ENCODE data around the gene INPP4B. TPM values are rescaled to one million over a fixed set of nuclear protein-coding genes. Genes with fewer than 3 reads are reported as not detected.

INPP4B gene
- total RNA-seq, 4 donors from 2014 or later: 38.9 to 48.7 (median 44.2) TPM

DNA sequence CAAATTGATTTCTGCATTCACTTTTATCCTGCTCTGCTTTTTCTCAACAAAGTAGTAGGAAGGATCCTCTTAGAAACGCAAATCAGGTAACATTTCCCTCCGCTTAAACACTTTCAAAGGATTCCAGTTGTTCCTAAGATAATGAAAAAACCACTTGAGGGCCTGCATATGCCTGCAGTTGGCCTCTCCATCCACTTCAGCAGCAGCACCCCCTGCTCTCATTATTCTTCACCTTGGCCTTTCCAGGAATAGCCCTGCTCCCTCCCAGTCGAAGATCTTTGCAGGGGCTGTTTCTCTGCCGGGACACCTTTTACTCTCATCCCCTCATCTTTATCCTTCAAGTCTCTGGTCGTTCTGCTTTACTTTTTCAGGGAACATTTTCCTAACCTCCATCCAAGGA, 314.0 kb downstream of the INPP4B start:
- no peaks in the 10 kb centered on the region for H3K4me1 ChIP-seq
- H3K9me3 ChIP-seq: no peaks in the 10 kb centered on the region
- H3K36me3 ChIP-seq: no peaks in the 10 kb centered on the region
- TF ChIP-seq, protein P1, sequence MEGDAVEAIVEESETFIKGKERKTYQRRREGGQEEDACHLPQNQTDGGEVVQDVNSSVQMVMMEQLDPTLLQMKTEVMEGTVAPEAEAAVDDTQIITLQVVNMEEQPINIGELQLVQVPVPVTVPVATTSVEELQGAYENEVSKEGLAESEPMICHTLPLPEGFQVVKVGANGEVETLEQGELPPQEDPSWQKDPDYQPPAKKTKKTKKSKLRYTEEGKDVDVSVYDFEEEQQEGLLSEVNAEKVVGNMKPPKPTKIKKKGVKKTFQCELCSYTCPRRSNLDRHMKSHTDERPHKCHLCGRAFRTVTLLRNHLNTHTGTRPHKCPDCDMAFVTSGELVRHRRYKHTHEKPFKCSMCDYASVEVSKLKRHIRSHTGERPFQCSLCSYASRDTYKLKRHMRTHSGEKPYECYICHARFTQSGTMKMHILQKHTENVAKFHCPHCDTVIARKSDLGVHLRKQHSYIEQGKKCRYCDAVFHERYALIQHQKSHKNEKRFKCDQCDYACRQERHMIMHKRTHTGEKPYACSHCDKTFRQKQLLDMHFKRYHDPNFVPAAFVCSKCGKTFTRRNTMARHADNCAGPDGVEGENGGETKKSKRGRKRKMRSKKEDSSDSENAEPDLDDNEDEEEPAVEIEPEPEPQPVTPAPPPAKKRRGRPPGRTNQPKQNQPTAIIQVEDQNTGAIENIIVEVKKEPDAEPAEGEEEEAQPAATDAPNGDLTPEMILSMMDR (IDR thresholded peaks at IDR 0.05): no peak
- TF ChIP-seq POLR2A (IDR thresholded peaks at IDR 0.05): no peak
- H3K4me3 ChIP-seq: no peak overlapping the region
- no peak overlapping the region for H3K27ac ChIP-seq
- DNase-seq: no peak
- H3K27me3 ChIP-seq: no peaks in the 10 kb centered on the region

DNA sequence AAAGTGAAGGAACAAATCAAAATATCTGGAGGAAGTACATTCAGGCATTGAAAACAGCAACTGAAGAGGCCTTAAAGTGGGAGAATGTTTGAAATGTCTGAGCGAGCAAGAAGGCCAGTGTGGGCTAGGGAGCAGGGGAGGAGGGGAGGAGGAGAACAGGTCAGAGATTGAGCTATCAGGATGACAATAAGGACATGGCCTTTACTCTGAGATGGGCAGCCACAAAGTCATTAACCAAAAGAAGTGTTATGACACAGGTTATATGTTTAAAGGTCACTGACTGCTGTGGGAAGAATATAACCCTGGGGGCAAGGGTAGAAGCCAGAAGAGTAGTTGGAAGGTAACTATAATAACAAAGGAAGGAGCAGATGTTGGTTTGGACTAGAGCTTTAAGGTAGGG, 315.4 kb downstream of the INPP4B start:
- H3K4me1 ChIP-seq: no peaks in the 10 kb centered on the region
- H3K4me3 ChIP-seq: no peak overlapping the region
- H3K27ac ChIP-seq: no peak overlapping the region
- H3K27me3 ChIP-seq: no peaks in the 10 kb centered on the region
- H3K9me3 ChIP-seq: no peaks in the 10 kb centered on the region
- no peak for DNase-seq
- no peaks in the 10 kb centered on the region for H3K36me3 ChIP-seq
- no peak for TF ChIP-seq POLR2A (IDR thresholded peaks at IDR 0.05)
- TF ChIP-seq, protein P1 (IDR thresholded peaks at IDR 0.05): no peak

DNA sequence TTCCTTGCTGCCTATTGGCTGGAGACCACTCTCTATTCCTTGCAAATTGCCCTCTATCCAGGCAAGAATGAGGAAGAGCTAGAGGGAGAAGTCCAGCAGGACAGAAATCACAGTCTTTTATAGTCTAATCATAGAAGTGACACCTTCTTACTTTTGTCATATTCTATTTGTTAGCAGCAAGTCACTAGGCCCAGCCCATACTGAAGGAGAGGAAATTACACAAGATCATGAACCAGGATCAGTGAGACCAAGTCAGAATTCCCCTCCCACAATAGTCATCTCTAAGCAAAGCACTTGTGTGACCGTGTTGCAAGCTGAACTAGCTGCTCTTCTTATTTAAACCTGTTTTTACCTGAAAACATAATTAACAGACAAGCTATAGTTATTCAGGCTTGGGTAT, 317.7 kb downstream of the INPP4B start:
- DNase-seq: no peak

DNA sequence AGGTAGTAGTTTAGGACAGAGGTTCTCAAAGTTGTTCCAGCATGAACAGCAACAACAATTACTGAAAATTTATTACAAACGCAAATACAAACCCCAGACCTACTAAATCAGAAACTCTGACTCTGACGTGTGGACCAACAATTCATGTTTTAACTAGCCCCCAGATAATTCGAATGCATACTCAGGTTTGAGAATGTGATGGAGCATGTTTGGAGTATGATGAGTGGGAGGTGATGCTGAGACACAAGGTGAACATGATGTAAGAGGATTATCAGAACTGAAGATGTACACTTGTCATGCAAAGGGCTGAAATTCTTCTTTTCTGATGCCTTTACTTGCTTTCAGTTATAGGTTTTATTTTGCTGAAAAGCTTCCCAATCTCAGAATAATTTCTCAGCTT, 323.0 kb downstream of the INPP4B start:
- no peaks in the 10 kb centered on the region for H3K9me3 ChIP-seq
- H3K4me3 ChIP-seq: no peak overlapping the region
- H3K27ac ChIP-seq: no peak overlapping the region
- no peaks in the 10 kb centered on the region for H3K36me3 ChIP-seq
- no peaks in the 10 kb centered on the region for H3K27me3 ChIP-seq
- DNase-seq: no peak
- H3K4me1 ChIP-seq: no peaks in the 10 kb centered on the region
- no peak for TF ChIP-seq POLR2A (IDR thresholded peaks at IDR 0.05)
- TF ChIP-seq, protein P1 (IDR thresholded peaks at IDR 0.05): no peak

More for the DNA sequence above, 317.7 kb downstream of the INPP4B start:
- Histone ChIP-seq H3K4me1 (no peaks in the 10 kb centered on the region), H3K4me3 (no peak overlapping the region), H3K36me3 (no peaks in the 10 kb centered on the region), H3K27ac (no peak overlapping the region), H3K27me3 (no peaks in the 10 kb centered on the region), H3K9me3 (no peaks in the 10 kb centered on the region)
- no peak for TF ChIP-seq POLR2A (IDR thresholded peaks at IDR 0.05)
- TF ChIP-seq, protein P1 (IDR thresholded peaks at IDR 0.05): no peak

DNA sequence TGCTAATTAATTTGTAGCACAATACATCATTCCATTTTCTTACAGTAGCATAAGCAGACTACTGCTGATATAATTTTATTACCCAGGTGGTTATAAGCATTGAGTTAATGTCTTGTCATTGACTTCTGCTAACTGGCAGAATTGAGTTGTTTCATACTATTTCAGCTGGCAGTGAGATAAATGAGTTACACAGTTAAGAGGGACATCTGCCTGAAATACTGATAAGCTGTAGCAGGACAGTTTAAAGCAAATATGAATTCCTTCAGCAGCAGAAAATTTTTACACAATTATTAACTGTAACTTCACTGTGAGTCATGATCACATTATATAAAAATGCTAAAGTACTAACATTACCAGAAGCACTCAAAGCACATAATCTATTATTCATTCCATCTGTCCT, 326.8 kb downstream of the INPP4B start:
- Histone ChIP-seq H3K27ac (no peak overlapping the region), H3K27me3 (no peaks in the 10 kb centered on the region), H3K36me3 (no peaks in the 10 kb centered on the region), H3K4me3 (no peak overlapping the region), H3K9me3 (no peaks in the 10 kb centered on the region), H3K4me1 (no peaks in the 10 kb centered on the region)
- DNase-seq: no peak
- TF ChIP-seq, protein P1 (IDR thresholded peaks at IDR 0.05): no peak
- TF ChIP-seq POLR2A (IDR thresholded peaks at IDR 0.05): no peak

All from Peyer's patch (tissue), 4 donors.